DND-41 (cell line): Measurements from ENCODE around the gene CTIF.

Experiments
- ATAC-seq: fragments of 200-7000 bp; cut with Tn5 transposase; 3 replicates; pipeline ENCODE4 v1.9.1; 2021; ENCODE audit warnings: low read depth; ENCODE audit not compliant: insufficient read depth
- DNase-seq: peaks from one replicate; pipeline ENCODE4 v3.0.0-alpha.2; 2020
- H2AFZ ChIP-seq: 2 replicates; pipeline ENCODE4 v1.6.0; 2012; ENCODE audit warnings: low read depth, low read length
- H3K27ac ChIP-seq: 2 replicates; pipeline ENCODE4 v1.5.1; 2012; ENCODE audit warnings: low read length, inconsistent platforms
- H3K27me3 ChIP-seq: fragments of 200-600 bp; sonication (generic); 2 replicates; pipeline ENCODE4 v1.6.0; 2012; ENCODE audit warnings: low read length, mild to moderate bottlenecking, inconsistent platforms; ENCODE audit not compliant: insufficient read depth, poor library complexity
- H3K36me3 ChIP-seq: 2 replicates; pipeline ENCODE4 v1.5.1; 2012; ENCODE audit warnings: low read length, inconsistent platforms; ENCODE audit not compliant: insufficient read depth
- H3K4me1 ChIP-seq: 2 replicates; pipeline ENCODE4 v1.5.1; 2012; ENCODE audit warnings: mild to moderate bottlenecking, low read length; ENCODE audit not compliant: insufficient read depth
- H3K4me2 ChIP-seq: 2 replicates; pipeline ENCODE4 v1.6.0; 2012; ENCODE audit warnings: mild to moderate bottlenecking, moderate library complexity, low read length, inconsistent platforms; ENCODE audit not compliant: insufficient read depth
- H3K4me3 ChIP-seq, 2 experiments: fragments of 200-600 bp in 1 of 2; shearing (Covaris generic) in 1 of 2; 2 replicates each; pipeline ENCODE4 v1.5.1; 2012 to 2016; ENCODE audit warnings: inconsistent platforms in 2 of 2, low read length in 2 of 2, mild to moderate bottlenecking in 2 of 2, low read depth in 1 of 2, moderate library complexity in 1 of 2
- H3K79me2 ChIP-seq: 2 replicates; pipeline ENCODE4 v1.6.0; 2012; ENCODE audit warnings: low read length, inconsistent platforms; ENCODE audit not compliant: insufficient read depth
- H3K9ac ChIP-seq: 2 replicates; pipeline ENCODE4 v1.6.0; 2012; ENCODE audit warnings: low read depth, mild to moderate bottlenecking, inconsistent platforms, low read length, moderate library complexity
- H3K9me3 ChIP-seq: 2 replicates; pipeline ENCODE4 v1.5.1; 2012; ENCODE audit warnings: low read length, moderate library complexity, mild to moderate bottlenecking, inconsistent platforms; ENCODE audit not compliant: insufficient read depth, severe bottlenecking
- H4K20me1 ChIP-seq: 2 replicates; pipeline ENCODE4 v1.6.0; 2012; ENCODE audit warnings: low read length; ENCODE audit not compliant: insufficient read depth
- EZH2 ChIP-seq: IDR thresholded peaks from 3 replicates; pipeline ENCODE4 v1.6.1; 2012; ENCODE audit warnings: borderline replicate concordance, low read depth, mild to moderate bottlenecking, moderate library complexity, low read length, inconsistent platforms; ENCODE audit not compliant: severe bottlenecking
- TF ChIP-seq, protein P1 (sequence below): IDR thresholded peaks from 2 replicates; pipeline ENCODE4 v1.5.1; 2012; ENCODE audit warnings: borderline replicate concordance, low read length, moderate library complexity, mild to moderate bottlenecking; ENCODE audit not compliant: poor library complexity, severe bottlenecking; ENCODE audit errors: extremely low read depth

Gene CTIF

DNA sequence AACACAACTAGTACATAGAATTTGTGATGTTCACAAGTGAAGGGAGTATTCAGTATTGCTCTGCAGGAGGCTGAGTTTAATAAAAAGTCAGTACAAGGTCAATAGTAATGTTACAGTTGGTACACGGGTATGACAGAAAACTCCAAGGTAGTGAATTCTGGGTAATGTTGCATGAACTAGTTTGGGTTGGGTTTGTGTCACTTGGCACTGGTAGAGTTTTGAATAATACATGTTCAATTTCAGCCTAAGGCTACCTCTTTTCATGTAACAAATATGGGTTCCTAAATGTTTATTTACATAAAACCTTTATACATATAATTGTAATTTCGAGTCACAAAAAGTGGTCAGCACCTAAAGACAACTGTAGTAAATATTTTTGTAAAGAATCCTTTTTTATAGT, 19.4 kb downstream of the CTIF start:
- Histone ChIP-seq H3K9me3 (no peaks in the 10 kb centered on the region), H3K4me1 (no peaks in the 10 kb centered on the region), H4K20me1 (no peaks in the 10 kb centered on the region; the same call in 1 of the 2 replicates), H3K36me3 (no peaks in the 10 kb centered on the region), H3K9ac (no peak overlapping the region), H2AFZ (no peak overlapping the region), H3K79me2 (no peaks in the 10 kb centered on the region), H3K27ac (no peak overlapping the region), H3K27me3 (no peaks in the 10 kb centered on the region), H3K4me2 (no peak overlapping the region), H3K4me3 (no peak overlapping the region)
- ATAC-seq (no peak), DNase-seq (no peak)
- TF ChIP-seq, protein P1, sequence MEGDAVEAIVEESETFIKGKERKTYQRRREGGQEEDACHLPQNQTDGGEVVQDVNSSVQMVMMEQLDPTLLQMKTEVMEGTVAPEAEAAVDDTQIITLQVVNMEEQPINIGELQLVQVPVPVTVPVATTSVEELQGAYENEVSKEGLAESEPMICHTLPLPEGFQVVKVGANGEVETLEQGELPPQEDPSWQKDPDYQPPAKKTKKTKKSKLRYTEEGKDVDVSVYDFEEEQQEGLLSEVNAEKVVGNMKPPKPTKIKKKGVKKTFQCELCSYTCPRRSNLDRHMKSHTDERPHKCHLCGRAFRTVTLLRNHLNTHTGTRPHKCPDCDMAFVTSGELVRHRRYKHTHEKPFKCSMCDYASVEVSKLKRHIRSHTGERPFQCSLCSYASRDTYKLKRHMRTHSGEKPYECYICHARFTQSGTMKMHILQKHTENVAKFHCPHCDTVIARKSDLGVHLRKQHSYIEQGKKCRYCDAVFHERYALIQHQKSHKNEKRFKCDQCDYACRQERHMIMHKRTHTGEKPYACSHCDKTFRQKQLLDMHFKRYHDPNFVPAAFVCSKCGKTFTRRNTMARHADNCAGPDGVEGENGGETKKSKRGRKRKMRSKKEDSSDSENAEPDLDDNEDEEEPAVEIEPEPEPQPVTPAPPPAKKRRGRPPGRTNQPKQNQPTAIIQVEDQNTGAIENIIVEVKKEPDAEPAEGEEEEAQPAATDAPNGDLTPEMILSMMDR = no peak
- no peak for TF ChIP-seq EZH2

DNA sequence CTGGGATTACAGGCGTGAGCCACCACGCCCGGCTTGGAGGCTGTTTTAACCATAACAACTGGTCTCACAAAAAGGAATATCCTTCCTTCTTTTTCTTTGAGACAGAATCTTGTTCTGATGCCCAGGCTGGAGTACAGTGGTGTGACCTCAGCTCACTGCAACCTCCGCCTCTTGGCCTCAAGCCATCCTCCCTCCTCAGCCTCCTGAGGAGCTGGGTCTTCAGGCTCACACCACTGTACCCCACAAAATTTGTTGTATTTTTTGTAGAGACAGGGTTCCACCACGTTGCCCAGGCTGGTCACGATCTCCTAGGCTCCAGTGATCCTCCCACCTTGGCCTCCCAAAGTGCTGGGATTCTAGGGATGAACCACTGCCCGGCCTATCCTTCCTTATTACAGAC, 21.7 kb downstream of the CTIF start:
- Histone ChIP-seq H3K36me3 (no peaks in the 10 kb centered on the region), H3K27me3 (no peaks in the 10 kb centered on the region), H3K4me1 (no peaks in the 10 kb centered on the region), H3K9ac (no peak overlapping the region), H3K4me2 (no peak overlapping the region), H4K20me1 (no peaks in the 10 kb centered on the region; the same call in none of the 2 replicates), H3K27ac (no peak overlapping the region), H3K4me3 (no peak overlapping the region), H3K9me3 (no peaks in the 10 kb centered on the region), H2AFZ (no peak overlapping the region), H3K79me2 (no peaks in the 10 kb centered on the region)
- no peak for ATAC-seq
- no peak for TF ChIP-seq EZH2
- TF ChIP-seq, protein P1 = no peak
- no peak for DNase-seq

DNA sequence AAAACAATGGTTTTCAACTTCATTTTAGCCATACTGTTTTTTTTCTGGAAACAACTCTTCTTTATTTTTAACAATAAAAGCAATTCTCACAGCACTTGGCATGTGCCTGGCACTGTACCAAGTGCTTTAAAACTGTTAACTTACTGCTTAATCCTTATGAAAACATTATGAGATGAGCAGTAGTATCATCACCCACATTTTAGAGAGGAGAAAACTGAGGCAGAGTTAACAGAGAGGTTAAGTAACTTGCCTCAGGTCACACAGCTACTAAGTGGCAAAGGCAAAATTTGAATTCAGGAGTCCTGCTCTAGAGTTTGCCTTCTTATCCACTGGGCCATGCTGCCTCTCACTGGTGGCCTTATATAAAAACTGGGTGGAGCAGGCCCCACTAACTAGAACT, 23.2 kb downstream of the CTIF start:
- H3K27me3 ChIP-seq = no peaks in the 10 kb centered on the region
- no peak overlapping the region for H3K4me3 ChIP-seq
- H2AFZ ChIP-seq = no peak overlapping the region
- H3K4me2 ChIP-seq = no peak overlapping the region
- ATAC-seq (no peak), DNase-seq (no peak)
- H4K20me1 ChIP-seq = no peaks in the 10 kb centered on the region; the same call in none of the 2 replicates
- no peaks in the 10 kb centered on the region for H3K9me3 ChIP-seq
- H3K27ac ChIP-seq = no peak overlapping the region
- no peak for TF ChIP-seq EZH2
- TF ChIP-seq, protein P1 = no peak
- no peaks in the 10 kb centered on the region for H3K79me2 ChIP-seq
- H3K36me3 ChIP-seq = no peaks in the 10 kb centered on the region
- H3K4me1 ChIP-seq = no peaks in the 10 kb centered on the region
- H3K9ac ChIP-seq = no peak overlapping the region

DNA sequence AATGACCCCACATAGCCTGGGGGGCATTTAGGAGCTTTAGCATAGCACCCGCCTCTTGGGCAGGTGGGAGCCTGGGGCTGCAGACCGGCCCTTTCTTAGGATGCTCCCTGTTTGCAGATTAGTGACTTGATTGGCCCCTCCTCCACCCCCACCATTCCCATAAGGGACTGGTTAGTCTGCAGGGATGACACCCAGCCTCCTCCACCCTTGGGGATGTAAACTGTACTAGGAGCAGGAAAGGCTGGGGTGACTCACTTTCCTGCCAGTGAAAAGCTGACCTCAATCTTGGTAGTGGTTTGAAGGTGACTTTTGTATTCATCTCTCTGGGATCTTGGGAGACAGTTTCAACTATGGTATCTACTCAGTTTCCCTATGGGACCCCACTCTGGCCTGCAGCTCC, 24.2 kb downstream of the CTIF start:
- no peak overlapping the region for H3K27ac ChIP-seq

More for the DNA sequence above, 24.2 kb downstream of the CTIF start:
- TF ChIP-seq EZH2 = no peak
- TF ChIP-seq, protein P1 = no peak
- H3K79me2 ChIP-seq = no peaks in the 10 kb centered on the region
- H2AFZ ChIP-seq = no peak overlapping the region
- H3K4me3 ChIP-seq = no peak overlapping the region
- no peak for DNase-seq
- no peaks in the 10 kb centered on the region for H3K27me3 ChIP-seq
- no peak for ATAC-seq
- H3K36me3 ChIP-seq = no peaks in the 10 kb centered on the region
- no peaks in the 10 kb centered on the region for H3K4me1 ChIP-seq
- no peak overlapping the region for H3K9ac ChIP-seq
- H3K4me2 ChIP-seq = no peak overlapping the region
- no peaks in the 10 kb centered on the region for H3K9me3 ChIP-seq
- no peaks in the 10 kb centered on the region; the same call in none of the 2 replicates for H4K20me1 ChIP-seq
